ENCODE data around the gene ADCY3. TPM values are rescaled to one million over a fixed set of nuclear protein-coding genes. Genes with fewer than 3 reads are reported as not detected.

Gene ADCY3
- polyA plus RNA-seq, 2 donors = 15.2 to 32.0 TPM

DNA sequence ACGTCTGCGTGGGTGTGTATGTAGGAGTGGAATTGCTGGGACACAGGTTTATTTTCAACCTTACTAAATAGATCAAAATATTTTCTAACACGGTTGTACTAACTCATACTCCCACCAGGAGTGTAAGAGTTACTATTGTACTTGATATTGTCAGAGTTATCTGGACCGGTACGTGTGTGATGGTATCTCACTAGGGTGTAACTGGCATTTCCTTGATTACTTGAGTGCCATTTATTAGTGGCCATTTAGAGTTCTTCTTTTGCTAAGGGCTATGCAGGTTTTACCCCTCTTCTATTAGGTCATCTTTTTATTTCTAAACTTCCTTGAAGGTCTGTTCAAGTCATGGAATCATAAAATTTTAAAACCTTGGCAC, 93.3 kb downstream of the ADCY3 start:
- H3K4me3 ChIP-seq (ENCODE audit: low read depth in 1 of 2, low read length in 2 of 2) = no peak overlapping the region
- peaks cover 0 to 2% of the 10 kb centered on the region in 2 donors for H3K4me1 ChIP-seq (ENCODE audit: control insufficient read depth in 2 of 2, insufficient read depth in 2 of 2, low read length in 1 of 2)
- H3K9me3 ChIP-seq (ENCODE audit: control insufficient read depth in 2 of 2, insufficient read depth in 1 of 2, low read depth in 1 of 2, low read length in 1 of 2) = no peaks in the 10 kb centered on the region
- peaks cover 2 to 16% of the 10 kb centered on the region in 2 donors for H3K36me3 ChIP-seq (ENCODE audit: control insufficient read depth in 2 of 2, insufficient read depth in 2 of 2, low read length in 1 of 2)
- 64 to 77% methylated on average over 5 of the region's 5 CpGs for WGBS, 2 donors
- H3K27me3 ChIP-seq (ENCODE audit: control insufficient read depth in 1 of 2, insufficient read depth in 2 of 2, low read length in 2 of 2) = no peaks in the 10 kb centered on the region
- H3K27ac ChIP-seq (ENCODE audit: low read depth in 2 of 2, low read length in 1 of 2) = no peak overlapping the region

DNA sequence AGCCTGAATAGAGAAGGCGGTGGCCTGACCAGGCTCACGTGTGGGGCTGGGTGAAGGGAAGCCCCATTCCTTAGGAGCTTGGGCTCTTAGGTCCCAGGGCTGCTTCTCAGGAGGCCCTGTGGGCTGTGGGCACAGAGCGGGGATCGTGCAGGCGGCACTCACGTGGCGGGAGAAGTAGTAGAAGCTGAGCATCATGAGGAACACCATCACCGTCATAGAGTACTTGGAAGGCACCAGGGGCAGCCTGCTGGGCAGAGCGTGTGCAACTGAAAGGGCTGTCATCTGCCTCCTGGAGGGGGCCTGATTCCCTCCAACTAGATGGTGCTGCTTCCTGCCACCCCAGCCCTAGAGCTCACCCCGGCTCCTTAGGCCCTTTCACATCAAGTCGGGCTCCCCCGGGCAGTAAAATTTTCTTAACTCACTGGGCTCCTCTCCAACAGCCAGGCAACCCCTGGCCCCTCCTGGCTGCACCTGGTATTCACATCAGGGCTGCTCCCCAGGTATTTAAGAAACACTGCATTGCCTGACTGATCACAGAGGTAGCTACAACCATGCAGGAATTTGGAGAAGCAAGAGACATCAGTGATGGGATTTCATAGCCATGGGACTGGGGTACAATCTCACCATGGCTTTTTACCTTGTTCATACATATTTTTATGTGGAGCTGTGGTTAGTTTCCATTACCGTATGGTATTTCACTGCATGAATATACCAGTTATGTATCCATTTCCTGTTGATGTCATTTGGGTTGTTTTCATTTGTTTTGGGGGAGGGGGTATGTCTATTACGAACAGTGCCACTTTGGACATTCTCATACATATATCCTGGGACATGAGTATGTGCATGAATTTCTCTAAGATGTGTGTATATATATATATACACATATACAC, 93.9 kb downstream of the ADCY3 start:
- no peaks in the 10 kb centered on the region for H3K9me3 ChIP-seq (ENCODE audit: control insufficient read depth in 2 of 2, insufficient read depth in 1 of 2, low read depth in 1 of 2, low read length in 1 of 2)
- no peaks in the 10 kb centered on the region for H3K27me3 ChIP-seq (ENCODE audit: control insufficient read depth in 1 of 2, insufficient read depth in 2 of 2, low read length in 2 of 2)
- H3K4me3 ChIP-seq (ENCODE audit: low read depth in 1 of 2, low read length in 2 of 2) = no peak overlapping the region
- peaks cover 2 to 22% of the 10 kb centered on the region in 2 donors for H3K36me3 ChIP-seq (ENCODE audit: control insufficient read depth in 2 of 2, insufficient read depth in 2 of 2, low read length in 1 of 2)
- 91 to 92% methylated on average over 14 of the region's 14 CpGs for WGBS, 2 donors
- H3K27ac ChIP-seq (ENCODE audit: low read depth in 2 of 2, low read length in 1 of 2) = no peak overlapping the region
- H3K4me1 ChIP-seq (ENCODE audit: control insufficient read depth in 2 of 2, insufficient read depth in 2 of 2, low read length in 1 of 2) = peaks cover 0 to 2% of the 10 kb centered on the region in 2 donors

GRCh38 chr2:24824966-24825882, 94.8 kb downstream of the ADCY3 start:
- H3K4me3 ChIP-seq (ENCODE audit: low read depth in 1 of 2, low read length in 2 of 2) = no peak overlapping the region
- H3K27me3 ChIP-seq (ENCODE audit: control insufficient read depth in 1 of 2, insufficient read depth in 2 of 2, low read length in 2 of 2) = no peaks in the 10 kb centered on the region
- H3K36me3 ChIP-seq (ENCODE audit: control insufficient read depth in 2 of 2, insufficient read depth in 2 of 2, low read length in 1 of 2) = peaks cover 2 to 28% of the 10 kb centered on the region in 2 donors
- no peaks in the 10 kb centered on the region for H3K9me3 ChIP-seq (ENCODE audit: control insufficient read depth in 2 of 2, insufficient read depth in 1 of 2, low read depth in 1 of 2, low read length in 1 of 2)
- peaks cover 0 to 2% of the 10 kb centered on the region in 2 donors for H3K4me1 ChIP-seq (ENCODE audit: control insufficient read depth in 2 of 2, insufficient read depth in 2 of 2, low read length in 1 of 2)
- WGBS, 2 donors = 87 to 90% methylated on average over 15 to 16 of the region's 16 CpGs
- H3K27ac ChIP-seq (ENCODE audit: low read depth in 2 of 2, low read length in 1 of 2) = no peak overlapping the region

DNA sequence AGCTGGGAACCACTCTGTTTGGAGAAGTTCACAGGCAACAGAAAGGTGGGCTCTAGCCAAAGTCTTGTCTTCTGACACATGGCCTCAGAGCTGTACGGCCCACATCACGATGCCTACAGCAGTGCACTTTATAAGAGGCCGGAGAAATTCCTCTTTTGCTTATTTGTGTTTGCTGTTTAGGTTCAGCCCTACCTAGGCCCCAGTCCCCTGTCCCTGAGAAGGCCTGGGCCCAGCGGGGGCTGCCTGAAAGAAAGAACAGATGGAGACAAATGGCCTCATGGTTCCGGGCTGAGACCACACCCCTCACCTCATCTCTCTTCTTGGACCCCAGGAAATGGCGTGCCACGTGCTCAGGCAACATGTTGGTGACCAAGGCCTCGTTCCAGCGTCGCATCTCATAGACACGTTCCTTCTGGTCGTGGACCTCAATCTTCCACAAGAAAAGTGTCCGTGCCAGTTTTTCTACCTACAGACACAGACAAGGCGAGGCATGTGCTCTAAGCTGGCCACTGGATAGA, 95.9 kb downstream of the ADCY3 start:
- peaks cover 0 to 2% of the 10 kb centered on the region in 2 donors for H3K4me1 ChIP-seq (ENCODE audit: control insufficient read depth in 2 of 2, insufficient read depth in 2 of 2, low read length in 1 of 2)
- H3K4me3 ChIP-seq (ENCODE audit: low read depth in 1 of 2, low read length in 2 of 2) = no peak overlapping the region
- H3K27me3 ChIP-seq (ENCODE audit: control insufficient read depth in 1 of 2, insufficient read depth in 2 of 2, low read length in 2 of 2) = no peaks in the 10 kb centered on the region
- H3K9me3 ChIP-seq (ENCODE audit: control insufficient read depth in 2 of 2, insufficient read depth in 1 of 2, low read depth in 1 of 2, low read length in 1 of 2) = no peaks in the 10 kb centered on the region
- no peak overlapping the region for H3K27ac ChIP-seq (ENCODE audit: low read depth in 2 of 2, low read length in 1 of 2)
- WGBS, 2 donors = 89 to 90% methylated on average over 14 of the region's 14 CpGs
- H3K36me3 ChIP-seq (ENCODE audit: control insufficient read depth in 2 of 2, insufficient read depth in 2 of 2, low read length in 1 of 2) = peaks cover 2 to 37% of the 10 kb centered on the region in 2 donors

DNA sequence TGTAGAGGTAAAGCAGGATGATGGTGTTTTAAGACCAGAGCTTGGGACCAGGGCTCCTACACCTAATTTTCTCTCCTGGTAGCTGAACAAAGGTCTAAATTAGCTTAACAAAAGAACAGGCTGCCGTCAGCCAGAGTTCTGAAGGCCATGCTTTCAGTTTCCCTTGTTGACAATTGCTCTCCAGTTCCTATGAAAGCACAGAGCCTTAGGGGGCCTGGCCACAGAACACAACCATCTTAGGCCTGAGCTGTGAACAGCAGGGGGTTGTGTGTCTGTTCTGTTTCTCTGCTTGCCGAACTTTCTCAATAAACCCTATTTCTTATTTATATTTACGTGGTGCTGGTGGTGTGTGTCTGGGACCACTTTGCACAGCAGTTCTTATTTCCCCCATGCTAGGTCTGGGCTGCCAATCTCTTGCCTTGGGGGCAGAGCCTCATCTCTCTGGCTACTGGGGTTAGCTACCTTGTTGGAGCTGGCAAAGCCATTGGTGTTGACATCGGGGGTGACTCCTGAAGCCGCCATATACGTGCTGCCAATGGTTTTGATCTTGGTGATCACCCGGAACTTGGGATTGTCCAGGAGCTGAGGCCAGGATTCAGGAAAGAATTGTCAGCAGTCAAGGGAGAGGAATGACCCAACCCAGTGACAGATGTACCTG, 97.9 kb downstream of the ADCY3 start:
- Histone ChIP-seq H3K9me3 (ENCODE audit: control insufficient read depth in 2 of 2, insufficient read depth in 1 of 2, low read depth in 1 of 2, low read length in 1 of 2) (no peaks in the 10 kb centered on the region), H3K27ac (ENCODE audit: low read depth in 2 of 2, low read length in 1 of 2) (no peak overlapping the region), H3K4me1 (ENCODE audit: control insufficient read depth in 2 of 2, insufficient read depth in 2 of 2, low read length in 1 of 2) (no peaks in the 10 kb centered on the region), H3K27me3 (ENCODE audit: control insufficient read depth in 1 of 2, insufficient read depth in 2 of 2, low read length in 2 of 2) (no peaks in the 10 kb centered on the region), H3K4me3 (ENCODE audit: low read depth in 1 of 2, low read length in 2 of 2) (no peak overlapping the region), H3K36me3 (ENCODE audit: control insufficient read depth in 2 of 2, insufficient read depth in 2 of 2, low read length in 1 of 2) (peaks cover 2 to 36% of the 10 kb centered on the region in 2 donors)
- 86 to 91% methylated on average over 7 of the region's 7 CpGs for WGBS, 2 donors

- no peak overlapping the region for H3K4me3 ChIP-seq (ENCODE audit: low read depth in 1 of 2, low read length in 2 of 2)
- no peaks in the 10 kb centered on the region for H3K4me1 ChIP-seq (ENCODE audit: control insufficient read depth in 2 of 2, insufficient read depth in 2 of 2, low read length in 1 of 2)
- WGBS, 2 donors = 88 to 93% methylated on average over 15 of the region's 15 CpGs
- peaks cover 2 to 37% of the 10 kb centered on the region in 2 donors for H3K36me3 ChIP-seq (ENCODE audit: control insufficient read depth in 2 of 2, insufficient read depth in 2 of 2, low read length in 1 of 2)
- H3K27me3 ChIP-seq (ENCODE audit: control insufficient read depth in 1 of 2, insufficient read depth in 2 of 2, low read length in 2 of 2) = no peaks in the 10 kb centered on the region
- no peak overlapping the region for H3K27ac ChIP-seq (ENCODE audit: low read depth in 2 of 2, low read length in 1 of 2)
- no peaks in the 10 kb centered on the region for H3K9me3 ChIP-seq (ENCODE audit: control insufficient read depth in 2 of 2, insufficient read depth in 1 of 2, low read depth in 1 of 2, low read length in 1 of 2)
These were observed 98.6 kb downstream of the ADCY3 start for GRCh38 chr2:24821433-24821891.

- H3K9me3 ChIP-seq (ENCODE audit: control insufficient read depth in 2 of 2, insufficient read depth in 1 of 2, low read depth in 1 of 2, low read length in 1 of 2) = no peaks in the 10 kb centered on the region
- 90% methylated on average over 17 of the region's 17 CpGs for WGBS, 2 donors
These were observed 99.2 kb downstream of the ADCY3 start for GRCh38 chr2:24820598-24821432.

DNA sequence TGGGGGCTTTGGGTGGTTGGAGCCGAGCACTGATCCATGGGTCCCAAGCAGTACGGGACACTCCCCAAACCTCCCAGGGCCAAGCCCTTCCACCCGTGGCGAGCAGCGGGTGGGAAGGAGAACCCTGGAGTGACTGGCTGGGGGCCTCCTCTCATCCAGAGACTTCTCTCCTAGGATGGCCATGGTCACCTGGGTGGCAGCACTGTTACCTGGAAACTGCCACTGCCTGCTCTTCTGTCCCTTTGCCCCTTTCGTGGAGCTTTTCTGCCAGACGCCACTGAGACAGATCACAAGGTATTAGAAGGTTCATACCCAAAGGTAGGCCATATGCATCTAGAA, 99.9 kb downstream of the ADCY3 start:
- Histone ChIP-seq H3K27me3 (ENCODE audit: control insufficient read depth in 1 of 2, insufficient read depth in 2 of 2, low read length in 2 of 2) (no peaks in the 10 kb centered on the region), H3K4me3 (ENCODE audit: low read depth in 1 of 2, low read length in 2 of 2) (no peak overlapping the region), H3K27ac (ENCODE audit: low read depth in 2 of 2, low read length in 1 of 2) (no peak overlapping the region), H3K9me3 (ENCODE audit: control insufficient read depth in 2 of 2, insufficient read depth in 1 of 2, low read depth in 1 of 2, low read length in 1 of 2) (no peaks in the 10 kb centered on the region), H3K4me1 (ENCODE audit: control insufficient read depth in 2 of 2, insufficient read depth in 2 of 2, low read length in 1 of 2) (no peaks in the 10 kb centered on the region), H3K36me3 (ENCODE audit: control insufficient read depth in 2 of 2, insufficient read depth in 2 of 2, low read length in 1 of 2) (peaks cover 2 to 33% of the 10 kb centered on the region in 2 donors)
- 93 to 96% methylated on average over 7 of the region's 7 CpGs for WGBS, 2 donors

More at GRCh38 chr2:24820598-24821432, 99.2 kb downstream of the ADCY3 start:
- peaks cover 2 to 33% of the 10 kb centered on the region in 2 donors for H3K36me3 ChIP-seq (ENCODE audit: control insufficient read depth in 2 of 2, insufficient read depth in 2 of 2, low read length in 1 of 2)
- no peaks in the 10 kb centered on the region for H3K4me1 ChIP-seq (ENCODE audit: control insufficient read depth in 2 of 2, insufficient read depth in 2 of 2, low read length in 1 of 2)
- no peak overlapping the region for H3K27ac ChIP-seq (ENCODE audit: low read depth in 2 of 2, low read length in 1 of 2)
- no peaks in the 10 kb centered on the region for H3K27me3 ChIP-seq (ENCODE audit: control insufficient read depth in 1 of 2, insufficient read depth in 2 of 2, low read length in 2 of 2)
- no peak overlapping the region for H3K4me3 ChIP-seq (ENCODE audit: low read depth in 1 of 2, low read length in 2 of 2)

Data from esophagus (tissue), 2 donors.